GM21367 (cell line): Measurements from ENCODE around the gene MAGI1.

Source experiments
- ATAC-seq: cut with Tn5 transposase; IDR thresholded peaks from one replicate; pipeline ENCODE4 v1.9.1; 2021; ENCODE audit not compliant: unreplicated experiment

The MAGI1 gene

GRCh38 chr3:65344846-65345245 lies 693.9 kb downstream of the MAGI1 start:
- no peak for ATAC-seq

DNA sequence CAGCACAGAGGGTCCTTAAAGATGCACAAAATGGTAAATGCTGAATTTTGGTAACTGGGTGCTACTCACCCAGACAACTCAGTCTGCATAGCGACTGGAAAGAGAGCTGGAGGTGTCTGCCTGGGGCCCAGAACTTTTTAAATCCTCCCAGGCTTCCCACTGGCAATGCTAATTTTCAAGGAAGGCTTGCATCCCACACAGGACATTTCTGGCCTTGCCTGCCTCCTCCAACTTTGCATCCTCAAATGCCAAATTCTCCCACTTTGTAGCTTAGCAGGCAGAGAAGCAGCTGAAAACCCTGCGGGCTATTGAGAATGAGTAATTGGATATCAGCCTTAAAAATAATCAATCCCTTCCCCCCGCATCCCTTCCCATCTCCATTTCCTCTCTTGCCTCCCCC lies 694.3 kb downstream of the MAGI1 start:
- no peak for ATAC-seq

DNA sequence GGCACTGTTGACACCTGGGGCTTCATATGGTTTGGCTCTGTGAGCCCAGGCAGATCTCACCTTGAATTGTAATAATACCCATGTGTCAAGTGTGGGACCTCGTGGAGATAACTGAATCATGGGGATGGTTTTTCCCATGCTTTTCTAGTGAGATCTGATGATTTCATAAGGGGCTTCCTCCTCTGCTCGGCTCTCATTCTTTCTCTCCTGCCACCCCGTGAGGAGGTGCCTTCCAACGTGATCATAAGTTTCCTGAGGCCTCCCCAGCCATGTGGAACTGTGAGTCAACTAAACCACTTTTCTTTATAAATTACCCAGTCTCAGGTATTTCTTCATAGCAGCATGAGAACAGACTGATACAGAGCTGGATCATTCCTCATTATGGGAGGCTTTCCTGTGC lies 695.0 kb downstream of the MAGI1 start:
- ATAC-seq, result no peak

GRCh38 chr3:65343026-65343425 lies 695.7 kb downstream of the MAGI1 start:
- no peak for ATAC-seq

- ATAC-seq, result no peak
These were observed 696.5 kb downstream of the MAGI1 start for GRCh38 chr3:65342084-65342683.

GRCh38 chr3:65339192-65339740 lies 699.5 kb downstream of the MAGI1 start:
- no peak for ATAC-seq

DNA sequence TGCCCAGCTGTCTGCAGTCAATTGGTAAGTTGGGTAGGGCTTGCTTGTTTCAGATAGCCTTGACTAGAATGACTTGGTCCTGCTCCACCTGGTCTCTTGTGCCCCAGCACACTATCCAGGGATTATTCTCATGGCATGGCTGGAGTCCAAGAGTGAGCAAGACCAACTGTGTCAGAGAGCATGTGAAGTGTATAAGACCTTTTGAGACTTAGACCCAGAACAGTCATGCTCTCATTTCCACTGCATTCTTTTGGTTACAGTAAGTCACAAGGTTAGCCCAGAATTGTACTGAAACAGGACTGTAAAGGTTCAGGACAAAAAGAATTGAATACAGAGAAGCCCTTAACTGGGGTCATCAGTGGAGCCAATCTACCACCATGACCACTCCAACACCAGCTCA lies 700.1 kb downstream of the MAGI1 start:
- ATAC-seq, result no peak

- ATAC-seq, result no peak
These were observed 703.1 kb downstream of the MAGI1 start for GRCh38 chr3:65335587-65335986.

DNA sequence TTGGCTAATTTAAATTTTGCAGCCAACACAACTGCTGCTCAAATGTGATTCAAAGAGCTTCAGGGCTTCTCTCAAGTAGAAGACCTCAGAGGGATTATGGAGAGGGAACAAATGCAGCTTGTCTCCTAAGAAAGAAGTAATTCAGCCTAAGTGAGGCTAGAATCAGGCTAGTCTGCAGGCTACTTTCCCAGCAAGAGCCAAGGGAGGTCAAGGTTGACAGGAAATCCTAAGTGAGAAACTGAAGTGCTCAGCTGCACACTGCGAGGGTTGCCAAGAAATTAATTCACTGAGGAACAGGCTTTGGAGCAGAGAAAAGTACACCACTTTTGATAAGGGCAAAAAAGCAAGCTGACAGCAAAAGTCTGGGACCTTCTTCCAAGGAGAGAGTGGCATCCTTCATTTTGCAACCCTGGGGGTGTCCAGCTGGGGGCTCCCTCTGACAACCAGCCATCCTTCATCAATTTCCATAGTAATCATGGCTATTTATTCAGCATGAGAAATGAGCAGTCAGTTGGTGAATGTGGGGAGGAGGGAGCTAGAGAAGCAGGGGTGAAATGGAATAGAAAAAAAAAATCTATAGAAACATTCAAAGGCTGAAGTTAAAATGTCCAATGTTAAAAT lies 704.6 kb downstream of the MAGI1 start:
- no peak for ATAC-seq

DNA sequence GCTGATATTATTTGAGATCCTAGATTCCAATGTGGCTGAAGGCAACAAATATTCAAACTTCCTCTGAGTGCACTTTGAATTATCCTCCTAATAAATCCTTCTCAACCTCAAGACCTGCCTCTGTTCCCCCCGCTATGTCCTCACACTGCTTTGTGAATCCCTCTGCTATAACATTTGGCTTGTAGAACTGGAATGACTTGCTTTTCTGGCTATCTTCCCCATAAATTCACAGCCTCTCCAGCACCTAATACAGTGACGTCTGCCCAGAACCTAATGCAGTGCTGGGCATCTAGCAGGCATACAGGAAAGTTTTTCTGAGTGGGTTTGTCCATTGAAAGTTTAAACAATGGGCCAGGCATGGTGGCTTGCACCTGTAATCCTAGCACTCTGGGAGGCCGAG lies 707.0 kb downstream of the MAGI1 start:
- no peak for ATAC-seq

GRCh38 chr3:65330072-65330471 lies 708.6 kb downstream of the MAGI1 start:
- ATAC-seq, result no peak

DNA sequence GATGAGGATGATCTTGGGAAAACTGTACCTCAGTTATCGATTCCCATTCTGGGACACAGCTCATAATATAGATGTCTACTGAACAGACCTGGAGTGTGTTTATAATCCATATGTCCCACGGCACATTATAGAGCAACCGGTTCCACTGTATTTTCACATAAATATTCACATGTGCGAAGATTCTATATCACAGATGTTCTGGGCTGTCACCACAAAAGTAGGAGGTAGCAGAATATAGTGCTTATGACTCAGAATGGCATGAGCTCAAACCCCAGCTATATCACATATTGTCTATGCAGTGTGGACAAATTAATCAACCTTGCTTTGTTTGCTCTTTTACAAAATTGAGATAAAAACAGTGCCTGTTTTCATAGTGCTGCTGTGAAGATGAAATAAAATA lies 710.6 kb downstream of the MAGI1 start:
- ATAC-seq, result no peak

DNA sequence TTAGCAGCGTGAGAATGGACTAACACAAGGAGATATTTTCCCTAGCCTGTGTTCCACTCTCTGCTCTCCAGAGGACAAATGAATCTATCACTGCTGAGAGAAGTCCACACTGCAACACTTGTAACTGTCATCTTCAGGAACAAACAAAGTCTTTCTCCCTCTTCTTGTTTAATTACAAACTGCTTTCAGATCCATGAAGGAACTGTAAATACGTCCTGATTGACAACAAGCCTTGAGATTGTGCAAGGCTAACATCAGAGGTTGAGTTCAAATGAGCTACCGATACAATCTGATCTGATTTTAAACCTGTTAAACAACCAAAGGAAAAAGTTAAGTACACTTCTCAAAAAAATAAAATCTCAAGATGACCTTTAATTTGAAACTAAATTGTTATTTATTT lies 712.1 kb downstream of the MAGI1 start:
- no peak for ATAC-seq

DNA sequence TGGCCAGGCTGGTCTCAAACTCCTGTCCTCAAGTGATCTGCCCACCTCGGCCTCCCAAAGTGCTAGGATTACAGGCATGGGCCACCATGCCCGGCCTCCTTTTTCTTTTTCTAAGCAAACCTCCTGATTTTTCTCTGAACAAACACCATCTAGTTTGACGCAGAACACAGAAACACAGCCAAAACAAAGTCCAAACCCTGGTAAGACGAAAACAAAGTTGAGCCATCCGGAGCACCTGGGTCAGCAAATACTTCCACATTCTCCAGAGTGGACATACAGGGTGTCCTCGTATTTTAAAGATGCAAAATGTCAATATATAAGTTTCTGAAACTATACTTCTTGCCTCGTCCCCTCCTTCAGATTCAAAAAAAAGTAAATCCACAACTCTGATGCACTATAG lies 715.8 kb downstream of the MAGI1 start:
- ATAC-seq, result no peak

DNA sequence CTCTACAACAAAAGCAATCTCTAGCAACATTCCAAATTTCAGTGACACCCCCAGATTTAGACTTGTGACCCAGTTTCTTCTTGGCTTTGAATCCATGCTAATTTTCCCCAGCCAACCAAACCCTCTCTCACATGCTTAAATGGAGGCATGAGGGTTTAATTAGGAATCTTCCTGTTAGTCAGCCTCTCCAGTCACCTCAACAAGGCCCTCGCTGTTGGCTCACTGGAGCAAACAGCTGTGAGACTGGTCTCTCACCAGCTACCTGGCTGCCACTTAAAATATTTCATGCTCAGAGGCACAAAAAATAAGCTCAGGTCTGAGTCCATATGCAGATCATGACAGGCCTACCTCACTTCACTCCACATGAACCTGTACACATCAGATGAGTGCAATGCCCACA lies 720.5 kb downstream of the MAGI1 start:
- no peak for ATAC-seq

DNA sequence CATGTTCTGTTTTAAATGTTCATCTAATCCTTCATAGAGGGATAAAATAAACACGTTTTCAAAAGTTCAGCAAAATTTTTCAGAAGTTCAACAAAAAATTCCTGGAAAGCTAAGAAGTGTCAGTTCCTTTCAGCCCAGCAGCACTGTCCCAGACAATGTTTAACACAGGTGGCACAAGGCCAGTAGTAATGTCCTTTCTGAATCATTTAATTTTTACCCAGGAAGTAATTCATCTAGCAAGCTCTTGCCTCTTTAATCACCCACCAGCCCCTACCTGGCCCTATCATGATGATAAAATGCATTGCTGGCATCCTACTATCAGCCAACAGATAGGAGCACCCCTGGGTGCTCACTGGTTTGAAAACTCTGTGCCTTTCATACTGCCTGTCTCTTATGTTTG lies 723.8 kb downstream of the MAGI1 start:
- ATAC-seq, result no peak

DNA sequence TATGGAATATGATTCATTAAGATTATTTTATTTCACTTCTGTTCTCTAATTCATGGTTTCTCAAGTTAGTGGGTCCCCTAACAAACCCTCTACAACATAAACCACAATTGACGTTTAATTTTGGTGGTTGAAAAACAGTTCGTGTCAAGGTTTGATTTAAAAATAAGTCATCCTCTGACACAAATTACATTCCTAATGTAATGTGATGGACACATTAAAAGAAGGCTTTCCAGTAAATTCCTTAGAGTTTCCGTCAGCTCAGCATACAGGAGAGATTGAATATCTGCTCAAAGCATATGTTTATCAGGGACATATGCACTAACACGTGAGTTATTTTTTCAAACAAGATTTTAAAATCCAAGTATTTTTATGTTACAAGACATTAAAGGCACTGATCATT lies 724.4 kb downstream of the MAGI1 start:
- no peak for ATAC-seq

GRCh38 chr3:65313666-65314065 lies 725.1 kb downstream of the MAGI1 start:
- ATAC-seq, result no peak

GRCh38 chr3:65305836-65306235 lies 732.9 kb downstream of the MAGI1 start:
- ATAC-seq, result no peak
